IMR-90 (cell line): ENCODE data around the gene NCKAP5L. TPM values are rescaled to one million over a fixed set of nuclear protein-coding genes. Genes with fewer than 3 reads are reported as not detected.

Experiments
- ATAC-seq: fragments of 200-7000 bp; cut with Tn5 transposase; 2 replicates; pipeline ENCODE4 v1.9.1; 2020; ENCODE audit warnings: low read depth, mild to moderate bottlenecking, moderate library complexity
- BruUV-seq: library from RNA; stranded (reverse); fragments of 400-500 nt; replicated peaks from 2 replicates; lab custom pipeline; 2021; lab: Mats Ljungman, UMichigan
- CTCF ChIA-PET: fragments of 300-600 bp; formaldehyde crosslinking; extraction: SDS; loops from one replicate; lab custom pipeline; 2021; ENCODE audit warnings: antibody characterized with exemption; lab: Yijun Ruan, JAX
- POLR2A ChIA-PET: fragments of 300-600 bp; sonication (Branson Sonifier 250); formaldehyde crosslinking; loops from one replicate; lab custom pipeline; 2022; ENCODE audit warnings: antibody characterized with exemption; ENCODE audit not compliant: unreplicated experiment; lab: Charles Lee
- DNase-seq: peaks from one replicate; pipeline ENCODE4 v3.0.0; 2013
- H2AFZ ChIP-seq: replicated peaks from 2 replicates; pipeline ENCODE3; 2013; ENCODE audit warnings: low read length, mild to moderate bottlenecking; ENCODE audit not compliant: poor library complexity
- H2AK5ac ChIP-seq: 2 replicates; pipeline ENCODE4 v1.6.1; 2013; ENCODE audit warnings: low read depth, low read length, inconsistent platforms
- H2AK9ac ChIP-seq: replicated peaks from 2 replicates; pipeline ENCODE3; 2013; ENCODE audit warnings: mild to moderate bottlenecking, low read depth, low read length, moderate library complexity; ENCODE audit not compliant: poor library complexity
- H2BK120ac ChIP-seq: 2 replicates; pipeline ENCODE4 v1.6.1; 2013; ENCODE audit warnings: low read depth, low read length, inconsistent platforms
- H2BK15ac ChIP-seq: 3 replicates; pipeline ENCODE4 v1.6.1; 2013; ENCODE audit warnings: low read depth, low read length, inconsistent platforms
- H2BK20ac ChIP-seq: 2 replicates; pipeline ENCODE4 v1.6.1; 2013; ENCODE audit warnings: low read depth, mild to moderate bottlenecking, inconsistent platforms, low read length, moderate library complexity
- H2BK5ac ChIP-seq: 2 replicates; pipeline ENCODE4 v1.6.1; 2013; ENCODE audit warnings: mild to moderate bottlenecking, low read depth, low read length, inconsistent platforms; ENCODE audit not compliant: poor library complexity, severe bottlenecking
- H3K14ac ChIP-seq: replicated peaks from 2 replicates; pipeline ENCODE4 v1.6.1; 2013; ENCODE audit warnings: low read depth, low read length, inconsistent platforms
- H3K18ac ChIP-seq: 2 replicates; pipeline ENCODE4 v1.6.1; 2013; ENCODE audit warnings: low read depth, low read length, control low read depth
- H3K23ac ChIP-seq: 2 replicates; pipeline ENCODE4 v1.6.1; 2013; ENCODE audit warnings: low read depth, low read length, inconsistent platforms
- H3K27ac ChIP-seq: 2 replicates; pipeline ENCODE4 v1.5.1; 2013; ENCODE audit warnings: mild to moderate bottlenecking, control low read depth, low read length; ENCODE audit not compliant: insufficient read depth
- H3K27me3 ChIP-seq: 2 replicates; pipeline ENCODE4 v1.6.1; 2013; ENCODE audit warnings: low read length; ENCODE audit not compliant: control insufficient read depth, insufficient read depth
- H3K36me3 ChIP-seq: 2 replicates; pipeline ENCODE4 v1.6.1; 2013; ENCODE audit warnings: low read length, mixed read lengths; ENCODE audit not compliant: control insufficient read depth, insufficient read depth
- H3K4ac ChIP-seq: 2 replicates; pipeline ENCODE4 v1.6.1; 2013; ENCODE audit warnings: low read depth, low read length, inconsistent platforms
- H3K4me1 ChIP-seq: 2 replicates; pipeline ENCODE4 v1.6.1; 2013; ENCODE audit warnings: low read length, mixed read lengths; ENCODE audit not compliant: control insufficient read depth, insufficient read depth
- H3K4me2 ChIP-seq: 2 replicates; pipeline ENCODE4 v1.6.1; 2013; ENCODE audit warnings: low read depth, mild to moderate bottlenecking, control low read depth, low read length, moderate library complexity
- H3K4me3 ChIP-seq: 2 replicates; pipeline ENCODE4 v1.5.1; 2013; ENCODE audit warnings: low read depth, mild to moderate bottlenecking, control low read depth, low read length, moderate library complexity; ENCODE audit not compliant: insufficient read depth
- H3K56ac ChIP-seq: 2 replicates; pipeline ENCODE4 v1.6.1; 2013; ENCODE audit warnings: low read length, inconsistent platforms; ENCODE audit not compliant: insufficient read depth; ENCODE audit errors: extremely low read depth
- H3K79me1 ChIP-seq, 2 experiments: 2 replicates each; pipeline ENCODE4 v1.6.1; 2013; ENCODE audit warnings: low read length in 2 of 2, inconsistent platforms in 1 of 2, low read depth in 1 of 2
- H3K9ac ChIP-seq: 2 replicates; pipeline ENCODE4 v1.6.1; 2013; ENCODE audit warnings: low read depth, low read length, control low read depth
- H3K9me1 ChIP-seq: 2 replicates; pipeline ENCODE4 v1.6.1; 2013; ENCODE audit warnings: low read length, inconsistent platforms; ENCODE audit not compliant: insufficient read depth
- H3K9me3 ChIP-seq: 2 replicates; pipeline ENCODE4 v1.6.1; 2013; ENCODE audit warnings: low read length; ENCODE audit not compliant: control insufficient read depth, insufficient read depth
- H4K20me1 ChIP-seq: 2 replicates; pipeline ENCODE4 v1.6.1; 2013; ENCODE audit warnings: low read length, inconsistent platforms; ENCODE audit not compliant: insufficient read depth
- H4K5ac ChIP-seq: 2 replicates; pipeline ENCODE4 v1.6.1; 2013; ENCODE audit warnings: mild to moderate bottlenecking, low read depth, low read length, control low read depth
- H4K8ac ChIP-seq, 2 experiments: 2 replicates each; pipeline ENCODE4 v1.6.1; 2013; ENCODE audit warnings: low read depth in 2 of 2, low read length in 2 of 2, control low read depth in 1 of 2, inconsistent platforms in 1 of 2
- H4K91ac ChIP-seq: 2 replicates; pipeline ENCODE4 v1.6.1; 2013; ENCODE audit warnings: low read depth, low read length, inconsistent platforms; ENCODE audit not compliant: insufficient read depth
- CEBPB ChIP-seq: IDR thresholded peaks from 2 replicates; pipeline ENCODE4 v1.6.1; 2012; ENCODE audit warnings: low read depth, low read length, improper control_type of control experiment
- MXI1 ChIP-seq: IDR thresholded peaks from 2 replicates; pipeline ENCODE4 v1.6.1; 2012; ENCODE audit warnings: low read depth, mild to moderate bottlenecking, low read length, moderate library complexity, borderline replicate concordance
- NFE2L2 ChIP-seq: fragments of 150-350 bp; IDR thresholded peaks from 2 replicates; pipeline ENCODE4 v1.6.1; 2016; ENCODE audit warnings: low read depth, mild to moderate bottlenecking, low read length
- RAD21 ChIP-seq: IDR thresholded peaks from 2 replicates; pipeline ENCODE4 v1.6.1; 2012; ENCODE audit warnings: low read length, improper control_type of control experiment
- SMC3 ChIP-seq: fragments of 150-350 bp; IDR thresholded peaks from 2 replicates; pipeline ENCODE4 v1.6.1; 2016; ENCODE audit warnings: low read depth, mild to moderate bottlenecking, antibody characterized with exemption, low read length, moderate library complexity
- WGBS, 2 experiments: methylation state at CpG; one replicate each; pipeline versions ENCODE4 v1.1.5 to v1.1.7; 2013; ENCODE audit warnings: missing lambda C conversion rate in 2 of 2; ENCODE audit not compliant: insufficient read length in 1 of 2; ENCODE audit errors: extremely low coverage in 2 of 2; 5-methylcytosine and 5-hydroxymethylcytosine counted together
- dilution Hi-C: fragments of 300-500 bp; cut with HindIII; formaldehyde crosslinking; loops from one replicate; pipeline ENCODE4 v1.14.3; 2018; ENCODE audit warnings: low sequenced_read_pairs; ENCODE audit not compliant: unreplicated experiment
- in situ Hi-C: fragments of 300-500 bp; cut with MboI; formaldehyde crosslinking; loops from 3 replicates; pipeline ENCODE4 v1.14.3; 2019; ENCODE audit warnings: low sequenced_read_pairs, inconsistent platforms, mixed read lengths
- intact Hi-C: fragments of 100-400 bp; cut with micrococcal nuclease; formaldehyde crosslinking; loops from 2 replicates; pipeline ENCODE4 v1.10.0; 2022
- polyA plus RNA-seq, 3 experiments: library from polyadenylated mRNA; depleted of rRNA; stranded (reverse); fragments of >200 nt; gene quantifications; 2 replicates each; pipeline ENCODE4 v1.2.3, GENCODE V29; 2012; ENCODE audit warnings: low replicate concordance in 1 of 3
- total RNA-seq: library from RNA; depleted of rRNA; stranded (reverse); fragments of >200 nt; gene quantifications from 2 replicates; pipeline ENCODE4 v1.2.3, GENCODE V29; 2012

Gene NCKAP5L
- total and polyA plus RNA-seq, 2 of the 4 experiments (the other 2 are of a cell fraction), result 6.1 to 14.4 TPM

DNA sequence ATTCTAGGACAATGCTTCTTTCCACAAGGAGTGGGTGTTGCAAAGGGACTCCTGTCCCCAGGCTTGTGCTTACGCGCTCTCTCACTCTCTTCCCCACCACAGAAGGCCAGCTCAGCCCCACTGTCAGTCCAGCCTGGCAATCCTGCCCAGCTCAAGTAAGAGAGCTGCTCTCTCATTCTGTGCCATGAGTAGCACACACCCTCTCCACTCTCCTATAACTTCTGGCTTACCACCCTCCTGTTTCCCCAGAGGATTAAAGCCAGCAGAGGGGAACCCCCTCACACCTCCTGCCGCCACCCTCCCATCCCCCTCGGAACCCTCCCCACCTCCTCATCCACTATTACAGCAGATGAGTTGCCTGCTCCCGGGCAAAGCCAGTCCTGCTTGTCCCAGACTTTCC is 17.1 kb downstream of the NCKAP5L start:
- Histone ChIP-seq H3K4me1 (peaks cover 18% of the 10 kb centered on the region), H4K20me1 (peaks cover 85% of the 10 kb centered on the region), H2BK15ac (no peak overlapping the region), H2AK9ac (no peak overlapping the region), H4K5ac (no peak overlapping the region), H2AK5ac (no peak overlapping the region), H3K9me1 (peaks cover 13% of the 10 kb centered on the region), H3K27me3 (no peaks in the 10 kb centered on the region), H3K14ac (no peak overlapping the region), H3K79me1 (peaks cover 32 to 86% of the 10 kb centered on the region in 2 experiments), H3K9ac (no peak overlapping the region), H3K4ac (no peak overlapping the region), H3K9me3 (no peaks in the 10 kb centered on the region), H2AFZ (no peak overlapping the region), H3K4me2 (no peak overlapping the region), H3K36me3 (peaks cover 13% of the 10 kb centered on the region), H2BK5ac (no peak overlapping the region), H3K4me3 (no peak overlapping the region), H2BK120ac (no peak overlapping the region), H2BK20ac (no peak overlapping the region), H3K18ac (no peak overlapping the region), H3K23ac (no peak overlapping the region), H4K91ac (no peak overlapping the region), H3K56ac (no peak overlapping the region), H4K8ac (no peak overlapping the region), H3K27ac (no peak overlapping the region)
- dilution Hi-C loops, result no loop called here
- CTCF ChIA-PET, result interaction anchor here (0.9 to 1.6 kb wide), 3 partner anchors 9 to 70 kb away, joined by 3 to 5 read pairs (median 3); partner anchors contain the start of gene TMBIM6
- POLR2A ChIA-PET, result no interaction called here
- BruUV-seq, result no TSS peak
- TF ChIP-seq MXI1 (no peak), CEBPB (no peak), SMC3 (no peak), RAD21 (no peak), NFE2L2 (no peak)
- no peak for ATAC-seq
- in situ Hi-C loops, result no loop called here
- intact Hi-C loops, result no loop called here
- 100% methylated on average over 2 of the region's 5 CpGs; no CpG with 5 or more reads in 1 of the 2 experiments for WGBS, 2 experiments
- DNase-seq, result no peak
